GM18519 (cell line): ENCODE measurements around the gene FOXO1.

Experiments used
- ATAC-seq: cut with Tn5 transposase; IDR thresholded peaks from one replicate; pipeline ENCODE4 v1.9.1; 2021; ENCODE audit warnings: mild to moderate bottlenecking, moderate library complexity; ENCODE audit not compliant: unreplicated experiment, low FRiP score

The FOXO1 gene

GRCh38 chr13:40552895-40553294 lies 113.5 kb downstream of the FOXO1 start:
- ATAC-seq: no peak

DNA sequence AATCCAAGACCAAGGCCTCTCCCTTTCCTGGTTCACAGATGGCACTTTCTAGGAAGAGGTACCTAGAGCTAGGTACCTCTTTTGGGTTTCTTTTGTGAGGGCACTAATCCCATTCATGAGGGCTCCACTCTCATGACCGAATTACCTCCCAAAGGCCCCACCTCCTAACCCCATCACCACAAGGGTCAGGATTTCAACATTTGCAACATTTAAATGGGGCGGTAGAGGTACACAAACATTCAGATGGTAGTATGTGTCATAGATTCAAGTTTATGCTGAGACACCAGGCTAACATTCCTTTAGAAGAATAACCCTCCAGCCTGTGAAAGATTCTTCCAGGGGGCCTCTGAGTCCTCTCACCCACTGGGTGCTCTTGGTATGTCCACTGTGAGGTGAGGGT lies 116.3 kb downstream of the FOXO1 start:
- no peak for ATAC-seq

DNA sequence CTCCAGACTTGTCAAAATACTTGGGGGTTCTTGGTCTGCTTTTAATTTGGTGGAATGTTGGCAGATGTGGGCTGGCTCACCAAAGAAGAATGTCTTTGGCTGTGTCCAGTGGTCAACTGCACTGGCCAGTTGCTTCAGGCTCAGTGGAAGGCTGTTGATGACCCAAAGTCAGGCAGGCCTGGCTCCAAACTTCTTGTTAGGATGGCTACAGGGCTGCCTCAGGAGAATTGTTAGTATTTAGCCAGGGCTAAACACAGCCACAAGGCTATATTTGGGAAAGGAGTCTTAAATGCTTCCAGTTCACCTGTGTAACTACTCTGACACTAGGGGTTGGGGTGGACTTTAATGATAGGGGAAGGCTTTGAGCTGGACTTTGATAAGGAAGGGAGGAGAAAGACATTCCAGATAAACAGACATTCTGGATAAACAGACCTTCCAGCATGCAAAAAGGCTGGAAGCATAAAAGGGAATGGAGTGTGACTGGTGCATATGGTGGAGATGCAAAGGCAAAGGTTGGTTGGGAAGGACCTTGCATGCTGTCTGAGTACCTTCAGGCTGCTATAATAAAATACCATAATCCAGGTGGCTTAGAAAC lies 116.8 kb downstream of the FOXO1 start:
- ATAC-seq: no peak

- ATAC-seq: no peak
Observed at GRCh38 chr13:40547591-40548315, 118.7 kb downstream of the FOXO1 start.

DNA sequence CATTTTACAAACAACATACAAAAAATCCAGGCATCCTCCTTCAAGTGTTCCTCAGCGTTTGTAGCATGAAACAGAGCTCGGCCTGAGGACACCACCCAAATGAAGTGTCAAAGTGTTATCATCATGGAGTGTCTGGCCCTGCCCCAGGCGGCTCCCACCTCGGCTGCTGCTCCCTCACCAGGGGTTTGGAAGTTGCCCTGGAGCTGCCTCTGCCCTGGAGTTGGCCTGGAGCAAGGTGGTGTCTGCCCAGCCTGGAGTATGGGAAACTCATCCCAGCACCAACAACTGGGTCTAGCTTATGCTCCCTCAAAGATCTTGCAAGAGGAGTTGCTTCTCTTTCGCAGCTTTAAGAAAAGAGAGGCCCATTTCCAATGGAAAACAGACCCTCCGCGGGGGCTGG lies 120.4 kb downstream of the FOXO1 start:
- no peak for ATAC-seq

DNA sequence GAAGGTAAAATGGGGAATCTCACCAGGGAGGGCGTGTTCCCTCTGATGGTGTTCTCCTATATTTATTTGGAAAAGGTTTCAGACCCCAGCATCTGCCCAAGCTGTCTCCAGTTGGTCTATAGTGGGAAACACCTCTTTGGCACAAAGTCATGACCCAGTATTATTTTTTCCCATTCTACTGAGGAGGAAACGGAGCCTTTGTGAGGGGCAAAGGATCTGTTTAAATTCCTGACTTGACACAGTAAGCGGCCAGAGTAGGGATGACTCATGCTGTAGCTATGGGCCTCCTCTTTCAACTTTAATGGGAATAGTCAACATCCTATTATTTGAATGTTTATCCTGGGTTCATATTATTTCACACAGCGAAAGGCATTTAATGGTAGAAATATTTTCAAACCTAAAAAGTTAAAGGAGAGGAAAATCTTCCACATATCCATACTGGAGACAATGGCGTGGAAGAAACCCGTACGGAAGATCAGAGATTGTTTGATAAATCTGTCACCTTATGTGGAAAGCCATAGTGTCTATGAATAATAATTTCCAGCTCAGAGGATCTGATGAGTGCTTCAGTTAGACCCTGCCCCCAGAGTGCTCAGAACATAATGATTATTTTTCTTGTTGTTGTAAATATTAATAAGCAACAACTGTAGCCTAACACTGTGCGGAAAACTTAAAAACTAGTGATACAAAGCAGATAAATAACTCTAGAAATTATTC lies 126.0 kb downstream of the FOXO1 start:
- no peak for ATAC-seq

DNA sequence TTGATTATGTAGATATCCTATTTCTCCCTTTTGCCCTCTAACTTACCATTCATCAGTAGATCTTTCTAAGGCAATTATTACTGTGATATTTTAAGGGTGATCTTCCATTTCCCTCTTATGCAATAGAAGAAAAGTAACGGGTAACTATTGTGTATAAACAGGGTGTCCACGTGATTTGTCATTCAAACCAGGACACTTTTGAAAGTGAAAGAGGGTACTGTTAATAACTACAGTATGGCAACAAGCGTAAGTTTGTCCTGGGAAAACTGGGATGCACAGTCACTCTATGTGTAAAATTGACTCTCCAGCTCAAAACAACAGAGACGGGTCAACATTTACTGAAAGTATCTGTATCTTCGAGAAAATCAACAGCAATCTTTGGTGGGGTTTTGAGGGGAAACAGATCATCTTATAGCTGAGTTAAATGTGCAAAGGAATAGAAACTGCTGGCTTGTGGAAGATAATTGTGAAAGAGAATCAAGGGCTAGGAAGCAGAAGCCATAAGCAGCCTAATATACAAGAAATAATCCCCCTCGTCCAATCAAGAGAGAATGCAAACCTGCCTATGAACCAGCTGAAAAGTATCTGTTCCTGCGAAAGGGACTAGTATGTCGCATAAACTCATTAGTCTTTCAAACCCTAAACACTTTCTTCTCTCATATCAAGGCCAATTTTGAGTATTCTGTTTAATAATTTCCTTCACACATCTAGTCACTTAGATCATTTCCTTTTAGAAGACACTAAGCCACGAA lies 126.7 kb downstream of the FOXO1 start:
- ATAC-seq: no peak

- ATAC-seq: no peak
Observed at GRCh38 chr13:40537146-40537895, 129.1 kb downstream of the FOXO1 start.

GRCh38 chr13:40536443-40537113 lies 129.9 kb downstream of the FOXO1 start:
- no peak for ATAC-seq

DNA sequence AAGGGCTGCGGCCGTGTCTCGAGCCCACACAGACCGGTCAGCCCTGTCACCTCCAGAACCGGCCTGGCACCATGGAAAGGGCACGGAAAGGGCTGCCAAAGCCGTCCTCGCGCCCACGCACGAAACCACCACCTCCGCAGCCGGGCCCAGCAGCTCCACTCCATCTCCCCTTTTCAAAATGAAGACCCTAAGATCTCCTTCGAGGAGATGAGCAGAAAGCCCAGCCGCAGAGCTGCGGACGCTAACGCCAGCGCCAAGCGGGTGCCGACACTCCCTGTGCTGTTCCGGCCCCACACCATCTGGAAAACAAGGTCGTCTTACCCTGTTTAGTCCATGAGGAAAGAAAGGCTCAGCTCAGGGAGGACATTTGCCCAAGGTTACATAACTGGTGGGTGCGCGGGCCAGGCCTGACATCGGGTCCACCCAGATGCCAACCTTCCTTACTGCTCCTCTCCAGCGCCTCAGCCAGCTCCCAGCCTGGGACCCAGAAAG lies 131.1 kb downstream of the FOXO1 start:
- no peak for ATAC-seq

- no peak for ATAC-seq
Observed at GRCh38 chr13:40534456-40534855, 132.0 kb downstream of the FOXO1 start.

- no peak for ATAC-seq
Observed at GRCh38 chr13:40533072-40533471, 133.4 kb downstream of the FOXO1 start.

DNA sequence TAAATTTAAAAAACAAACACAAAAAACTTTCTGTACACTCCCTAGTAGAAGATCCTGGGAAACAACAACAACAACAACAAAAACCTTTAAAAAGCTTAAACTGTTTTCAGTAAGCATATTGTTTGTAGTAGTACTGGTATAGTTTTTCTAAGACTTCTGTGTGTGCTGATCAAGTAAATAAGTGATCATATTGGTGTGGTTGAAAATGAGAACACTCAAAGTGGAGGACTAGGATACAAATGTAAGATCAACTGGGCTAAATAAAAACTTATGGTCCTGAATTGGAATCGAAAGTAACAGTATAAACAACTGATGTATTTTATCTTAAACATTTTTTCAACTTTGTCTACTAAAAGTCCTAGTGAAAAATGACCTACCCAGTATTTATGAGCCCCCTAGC lies 135.5 kb downstream of the FOXO1 start:
- ATAC-seq: no peak

DNA sequence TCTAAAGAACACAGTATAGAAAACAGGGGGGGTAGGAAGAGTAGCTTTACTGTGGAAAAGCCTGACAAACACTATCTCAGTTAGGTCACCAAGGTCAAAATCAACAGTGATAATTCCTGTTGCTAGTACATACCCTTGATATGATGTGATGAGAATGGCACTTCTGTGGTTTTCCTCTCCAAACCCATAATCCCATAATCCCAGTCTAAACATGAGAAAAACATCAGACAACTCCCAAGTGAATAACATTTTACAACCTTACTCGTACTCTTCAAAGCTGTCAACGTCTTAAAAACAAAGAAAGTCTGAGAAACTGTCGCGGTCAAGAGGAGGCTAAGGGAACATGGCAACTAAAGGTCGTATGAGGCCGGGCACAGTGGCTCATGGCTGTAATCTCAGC lies 137.6 kb downstream of the FOXO1 start:
- ATAC-seq: no peak

- no peak for ATAC-seq
Observed at GRCh38 chr13:40527914-40528313, 138.5 kb downstream of the FOXO1 start.

DNA sequence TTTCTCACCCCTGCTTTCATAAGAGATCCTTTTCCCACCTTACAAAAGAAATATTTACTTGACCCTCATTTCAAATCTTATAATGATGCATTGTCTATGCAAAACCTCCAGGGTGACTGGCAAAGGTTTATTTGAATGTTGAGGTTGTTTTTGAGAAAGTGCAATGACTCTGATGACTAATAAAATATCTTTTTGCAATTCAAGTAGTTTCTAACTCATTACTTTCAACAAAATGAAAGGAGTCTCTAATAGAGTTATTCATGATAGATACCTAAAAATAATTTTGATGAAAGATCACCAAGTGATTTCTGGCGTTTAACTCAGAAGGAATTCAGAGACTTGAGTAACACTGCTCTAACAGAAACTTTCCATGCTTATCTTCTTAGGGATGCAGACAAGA lies 144.2 kb downstream of the FOXO1 start:
- ATAC-seq: no peak

GRCh38 chr13:40520916-40521315 lies 145.5 kb downstream of the FOXO1 start:
- no peak for ATAC-seq

DNA sequence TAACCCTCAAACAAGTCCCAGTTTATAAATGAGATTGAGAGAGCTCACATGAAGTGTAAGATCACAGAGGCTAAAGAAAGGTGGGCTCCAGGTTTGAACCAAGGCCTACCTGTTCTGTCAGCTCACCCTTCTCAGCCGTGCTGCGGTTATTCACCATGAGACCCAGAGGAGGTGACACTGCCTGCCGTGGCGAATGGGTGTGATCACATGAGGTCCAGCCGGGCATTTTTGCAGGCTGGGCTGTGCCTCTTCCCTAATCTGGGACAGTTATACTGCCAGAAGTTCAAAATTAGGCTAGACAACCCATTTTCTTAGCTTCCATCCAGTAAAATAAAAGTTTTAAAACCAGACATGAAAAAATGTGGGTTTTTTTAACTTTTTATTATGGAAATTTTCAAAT lies 146.8 kb downstream of the FOXO1 start:
- ATAC-seq: no peak

GRCh38 chr13:40518481-40518882 lies 148.0 kb downstream of the FOXO1 start:
- no peak for ATAC-seq
